ENCODE measurements around the gene SLC45A1.

SLC45A1 gene

GRCh38 chr1:8330271-8331125 lies 12.6 kb downstream of the SLC45A1 start:
- no peak overlapping the region for H3K27ac ChIP-seq
- TF ChIP-seq, protein P1, sequence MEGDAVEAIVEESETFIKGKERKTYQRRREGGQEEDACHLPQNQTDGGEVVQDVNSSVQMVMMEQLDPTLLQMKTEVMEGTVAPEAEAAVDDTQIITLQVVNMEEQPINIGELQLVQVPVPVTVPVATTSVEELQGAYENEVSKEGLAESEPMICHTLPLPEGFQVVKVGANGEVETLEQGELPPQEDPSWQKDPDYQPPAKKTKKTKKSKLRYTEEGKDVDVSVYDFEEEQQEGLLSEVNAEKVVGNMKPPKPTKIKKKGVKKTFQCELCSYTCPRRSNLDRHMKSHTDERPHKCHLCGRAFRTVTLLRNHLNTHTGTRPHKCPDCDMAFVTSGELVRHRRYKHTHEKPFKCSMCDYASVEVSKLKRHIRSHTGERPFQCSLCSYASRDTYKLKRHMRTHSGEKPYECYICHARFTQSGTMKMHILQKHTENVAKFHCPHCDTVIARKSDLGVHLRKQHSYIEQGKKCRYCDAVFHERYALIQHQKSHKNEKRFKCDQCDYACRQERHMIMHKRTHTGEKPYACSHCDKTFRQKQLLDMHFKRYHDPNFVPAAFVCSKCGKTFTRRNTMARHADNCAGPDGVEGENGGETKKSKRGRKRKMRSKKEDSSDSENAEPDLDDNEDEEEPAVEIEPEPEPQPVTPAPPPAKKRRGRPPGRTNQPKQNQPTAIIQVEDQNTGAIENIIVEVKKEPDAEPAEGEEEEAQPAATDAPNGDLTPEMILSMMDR (conservative IDR thresholded peaks at IDR 0.05), result no peak
- no peak for TF ChIP-seq ZFX (IDR thresholded peaks at IDR 0.05)

DNA sequence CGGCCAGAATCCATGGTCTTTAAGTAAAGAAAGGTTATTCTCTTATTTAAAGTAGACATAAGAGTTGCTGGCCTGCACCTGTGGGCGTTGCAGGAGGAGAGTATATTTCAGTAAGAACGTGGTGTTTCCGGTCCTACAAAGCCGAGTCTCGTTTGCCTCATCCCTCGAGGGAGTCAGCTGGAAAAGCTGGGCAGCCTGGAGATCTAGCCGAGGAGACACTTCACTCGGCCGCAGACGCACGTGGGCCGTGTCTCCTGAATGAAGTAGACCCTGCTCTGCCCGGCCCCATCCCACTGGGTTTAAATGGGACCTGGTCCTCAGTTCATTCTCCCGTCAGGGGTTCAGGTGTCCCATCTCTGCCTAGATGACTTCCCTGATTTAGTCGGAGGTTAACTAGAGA lies 14.9 kb downstream of the SLC45A1 start:
- no peak for TF ChIP-seq ZFX (IDR thresholded peaks at IDR 0.05)
- TF ChIP-seq, protein P1 (conservative IDR thresholded peaks at IDR 0.05), result no peak
- H3K27ac ChIP-seq, result no peak overlapping the region

GRCh38 chr1:8333246-8333987 lies 15.5 kb downstream of the SLC45A1 start:
- no peak for TF ChIP-seq ZFX (IDR thresholded peaks at IDR 0.05)
- TF ChIP-seq, protein P1 (conservative IDR thresholded peaks at IDR 0.05), result no peak
- no peak overlapping the region for H3K27ac ChIP-seq

DNA sequence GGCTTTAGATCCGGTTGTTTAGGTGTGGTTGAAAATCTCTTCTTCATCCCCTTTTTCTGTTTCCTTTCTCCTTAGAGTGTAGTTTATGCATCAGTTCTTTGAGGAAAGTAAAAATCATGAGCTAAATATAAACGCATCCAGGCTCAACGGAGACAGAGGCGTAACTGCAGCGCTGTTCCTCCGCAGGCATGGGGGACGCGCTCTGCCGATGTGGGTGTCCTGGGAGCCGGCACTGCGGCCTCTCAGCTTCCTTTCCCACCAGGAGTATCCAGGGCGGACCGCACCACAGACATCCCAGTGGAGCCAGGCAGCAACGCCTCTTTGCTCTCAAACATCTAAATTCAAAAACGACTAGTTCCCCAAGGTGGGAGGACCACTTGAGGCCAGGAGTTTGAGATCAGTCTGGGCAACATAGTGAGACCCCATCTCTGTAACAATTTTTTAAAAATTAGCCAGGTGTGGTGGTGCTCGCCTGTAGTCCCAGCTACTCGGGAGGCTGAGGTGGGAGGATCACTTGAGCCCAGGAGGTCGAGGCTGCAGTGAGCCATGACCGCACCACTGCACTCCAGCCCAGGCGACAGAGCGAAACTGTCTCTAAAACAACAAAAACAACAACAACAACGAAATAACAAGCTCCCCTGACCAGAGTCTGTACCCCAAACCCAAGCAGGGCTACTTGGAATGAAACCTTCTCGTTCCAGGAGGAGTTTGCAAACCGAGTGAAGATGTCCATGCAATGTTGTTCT lies 16.4 kb downstream of the SLC45A1 start:
- TF ChIP-seq ZFX (IDR thresholded peaks at IDR 0.05), result no peak
- TF ChIP-seq, protein P1 (conservative IDR thresholded peaks at IDR 0.05), result no peak
- no peak overlapping the region for H3K27ac ChIP-seq

DNA sequence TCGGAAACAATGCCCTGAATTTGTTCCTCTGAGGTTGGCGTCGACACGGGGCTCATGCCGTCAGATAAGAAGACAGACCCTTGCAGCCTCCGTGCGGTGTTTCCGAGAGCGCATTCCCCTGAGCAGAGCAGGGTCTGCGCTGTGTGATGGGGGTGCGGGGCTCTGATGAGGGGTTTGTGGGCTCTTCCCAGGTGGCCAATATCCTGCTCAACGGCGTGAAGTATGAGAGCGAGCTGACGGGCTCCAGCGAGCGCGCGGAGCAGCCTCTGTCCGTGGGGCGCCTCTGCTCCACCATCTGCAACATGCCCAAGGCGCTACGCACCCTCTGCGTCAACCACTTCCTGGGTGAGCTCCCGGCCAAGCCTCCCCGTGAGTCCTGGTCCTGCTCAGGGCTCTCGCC lies 17.3 kb downstream of the SLC45A1 start:
- TF ChIP-seq, protein P1 (conservative IDR thresholded peaks at IDR 0.05), result no peak
- TF ChIP-seq ZFX (IDR thresholded peaks at IDR 0.05), result no peak
- no peak overlapping the region for H3K27ac ChIP-seq

GRCh38 chr1:8337776-8338525 lies 20.0 kb downstream of the SLC45A1 start:
- no peak overlapping the region for H3K27ac ChIP-seq
- TF ChIP-seq, protein P1 (conservative IDR thresholded peaks at IDR 0.05), result no peak
- no peak for TF ChIP-seq ZFX (IDR thresholded peaks at IDR 0.05)
